Suppressor macrophage (primary cell): ENCODE measurements around the gene NUDT10.
"Not testable (repeated sequence)": the region's sequence is repeated elsewhere in the genome, so short reads cannot be mapped to it uniquely, and the experiment has no call there.

Experiments used
- DNase-seq, 4 experiments: peaks; one replicate each; pipeline ENCODE4 v3.0.0-alpha.2; 2020 to 2022
- total RNA-seq, 17 experiments: gene quantifications; one replicate each; lab custom pipeline; 2026; ENCODE audit warnings: mixed read lengths in 6 of 17, inconsistent platforms in 3 of 17; lab: John Stamatoyannopoulos, UW

The NUDT10 gene
- total RNA-seq, result 0 to 0.44 (median 0.04) reads per million in 17 experiments

- peak in 3 of 4 experiments; percentile 4 to 6 (median 5) for DNase-seq
Measured at GRCh38 chrX:51332188-51332942, at the start of gene NUDT10. Gene NUDT10 (plus strand): TSS chrX:51332822. CDS start chrX:51332966, 144 bp downstream.

- DNase-seq, result no peak
Measured at GRCh38 chrX:51292421-51292820, 40.2 kb upstream of the NUDT10 start.

- DNase-seq, result no peak
Measured at GRCh38 chrX:51296138-51296537, 36.5 kb upstream of the NUDT10 start.

GRCh38 chrX:51316271-51316670, 16.4 kb upstream of the NUDT10 start:
- no peak for DNase-seq

- not testable (repeated sequence) for DNase-seq
Measured at GRCh38 chrX:51332943-51333785, 542 bp downstream of the NUDT10 start.

GRCh38 chrX:51334276-51334675, 1.7 kb downstream of the NUDT10 start:
- no peak for DNase-seq

- peak in 3 of 4 experiments; percentile 16 to 35 (median 23) for DNase-seq
Measured at GRCh38 chrX:51336584-51336983, 4.0 kb downstream of the NUDT10 start.

- no peak for DNase-seq
Measured at GRCh38 chrX:51361251-51361650, 28.6 kb downstream of the NUDT10 start.

GRCh38 chrX:51376672-51377071, 44.0 kb downstream of the NUDT10 start:
- DNase-seq, result peak in 1 of 4 experiments; percentile 0
